CD4-positive, CD25-positive, alpha-beta regulatory T cell (primary cell): ENCODE measurements around the gene GLYR1. TPM values are rescaled to one million over a fixed set of nuclear protein-coding genes. Genes with fewer than 3 reads are reported as not detected.

Experiments
- ATAC-seq, 2 donors: fragments of 150-1000 bp; cut with Tn5 transposase; one replicate each; pipeline ENCODE4 v1.10.0; 2021; ENCODE audit warnings: low read depth in 2 of 2, moderate number of reproducible peaks in 2 of 2, moderate library complexity in 1 of 2
- DNase-seq, 3 donors: peaks; one replicate each; pipeline versions ENCODE4 v3.0.0 to v3.0.0-alpha.2; 2012 to 2022; ENCODE audit warnings: mixed read lengths in 1 of 3
- H3K27ac ChIP-seq: one replicate; pipeline ENCODE4 v1.7.0; 2013; ENCODE audit warnings: mild to moderate bottlenecking, low read length; ENCODE audit not compliant: insufficient read depth, poor library complexity, severe bottlenecking
- H3K27me3 ChIP-seq: one replicate; pipeline ENCODE4 v1.7.0; 2013; ENCODE audit warnings: low read length; ENCODE audit not compliant: control insufficient read depth, insufficient read depth
- H3K36me3 ChIP-seq: one replicate; pipeline ENCODE4 v1.7.0; 2013; ENCODE audit warnings: mild to moderate bottlenecking, low read length, moderate library complexity; ENCODE audit not compliant: control insufficient read depth, insufficient read depth
- H3K4me1 ChIP-seq: 2 replicates; pipeline ENCODE4 v1.7.0; 2013; ENCODE audit warnings: mild to moderate bottlenecking, low read length; ENCODE audit not compliant: insufficient read depth, control insufficient read depth, poor library complexity, severe bottlenecking
- H3K4me3 ChIP-seq: one replicate; pipeline ENCODE4 v1.7.0; 2013; ENCODE audit warnings: low read depth, mild to moderate bottlenecking, low read length, moderate library complexity
- H3K9me3 ChIP-seq, 2 experiments: 1 replicate in 1 of 2; 2 replicates in 1 of 2; pipeline ENCODE4 v1.7.0; 2013; ENCODE audit warnings: low read length in 2 of 2, mild to moderate bottlenecking in 1 of 2, moderate library complexity in 1 of 2; ENCODE audit not compliant: control insufficient read depth in 2 of 2
- H3K27ac Mint-ChIP-seq, 3 donors: one replicate each; pipeline ENCODE4 v1.8.0; 2020 to 2022; ENCODE audit warnings: mild to moderate bottlenecking in 3 of 3, mixed read lengths in 3 of 3, moderate library complexity in 2 of 3
- H3K27me3 Mint-ChIP-seq: one replicate; pipeline ENCODE4 v1.8.0; 2022; ENCODE audit warnings: mild to moderate bottlenecking, mixed read lengths
- H3K36me3 Mint-ChIP-seq: one replicate; pipeline ENCODE4 v1.8.0; 2020; ENCODE audit warnings: mixed read lengths
- H3K4me1 Mint-ChIP-seq, 4 donors: one replicate each; pipeline ENCODE4 v1.8.0; 2020 to 2022; ENCODE audit warnings: mixed read lengths in 4 of 4, mild to moderate bottlenecking in 1 of 4
- H3K4me3 Mint-ChIP-seq, 4 donors: one replicate each; pipeline ENCODE4 v1.8.0; 2020 to 2022; ENCODE audit warnings: mild to moderate bottlenecking in 4 of 4, mixed read lengths in 4 of 4, moderate library complexity in 3 of 4
- H3K9me3 Mint-ChIP-seq, 7 donors: one replicate each; pipeline ENCODE4 v1.8.0; 2020 to 2022; ENCODE audit warnings: mixed read lengths in 7 of 7, mild to moderate bottlenecking in 3 of 7, moderate library complexity in 2 of 7
- polyA plus RNA-seq, 4 donors: library from polyadenylated mRNA; unstranded; fragments of 300-500 nt; fragmentation: Illumina TruSeq; gene quantifications; one replicate each; pipeline ENCODE4 v1.2.3, GENCODE V29; 2021
- total RNA-seq: library from RNA; stranded (reverse); gene quantifications from one replicate; pipeline ENCODE4 v1.2.3, GENCODE V29; 2022

Gene GLYR1
- total and polyA plus RNA-seq, 5 donors from 2014 or later = 29.4 to 114 (median 35.7) TPM

GRCh38 chr16:4801962-4802658 lies 45.0 kb downstream of the GLYR1 start, which contains the start of gene ROGDI:
Gene ROGDI (minus strand): TSS chr16:4802633. CDS start chr16:4802571, 62 bp downstream.
- peak within 1 kb of the TSS; percentile 90 for H3K27ac ChIP-seq
- peak within 1 kb of the TSS; percentile 88 to 96 (median 92) for H3K4me3 Mint-ChIP-seq
- no peaks in the 10 kb centered on the region for H3K36me3 Mint-ChIP-seq
- no peaks in the 10 kb centered on the region for H3K9me3 Mint-ChIP-seq
- H3K27me3 Mint-ChIP-seq = no peaks in the 10 kb centered on the region
- peak; percentile 70 to 77 for ATAC-seq
- peaks cover 21% of the 10 kb centered on the region for H3K4me1 ChIP-seq
- no peaks in the 10 kb centered on the region for H3K9me3 ChIP-seq
- H3K27me3 ChIP-seq = no peaks in the 10 kb centered on the region
- peak; percentile 84 to 95 (median 88) for DNase-seq
- H3K4me1 Mint-ChIP-seq = peaks cover 0 to 26% (median 6%) of the 10 kb centered on the region in 4 donors
- H3K27ac Mint-ChIP-seq = peak within 1 kb of the TSS; percentile 85 to 93 (median 86)
- H3K36me3 ChIP-seq = peaks cover 14% of the 10 kb centered on the region
- peak within 1 kb of the TSS; percentile 64 for H3K4me3 ChIP-seq

GRCh38 chr16:4801051-4801961 lies 45.8 kb downstream of the GLYR1 start:
- peak overlapping the region; percentile 85 to 93 (median 86) for H3K27ac Mint-ChIP-seq
- ATAC-seq = no peak
- peaks cover 0 to 26% (median 6%) of the 10 kb centered on the region in 4 donors for H3K4me1 Mint-ChIP-seq
- H3K9me3 Mint-ChIP-seq = no peaks in the 10 kb centered on the region
- peaks cover 21% of the 10 kb centered on the region for H3K4me1 ChIP-seq
- peak overlapping the region; percentile 64 for H3K4me3 ChIP-seq
- H3K9me3 ChIP-seq = no peaks in the 10 kb centered on the region
- peaks cover 9% of the 10 kb centered on the region for H3K36me3 ChIP-seq
- peak overlapping the region; percentile 90 for H3K27ac ChIP-seq
- peak overlapping the region; percentile 88 to 96 (median 90) for H3K4me3 Mint-ChIP-seq
- H3K36me3 Mint-ChIP-seq = no peaks in the 10 kb centered on the region
- no peaks in the 10 kb centered on the region for H3K27me3 ChIP-seq
- DNase-seq = no peak
- no peaks in the 10 kb centered on the region for H3K27me3 Mint-ChIP-seq

- no peak for ATAC-seq
- Mint-ChIP-seq H3K36me3 (no peaks in the 10 kb centered on the region), H3K27me3 (no peaks in the 10 kb centered on the region), H3K27ac (peak overlapping the region; percentile 79 to 86 (median 86)), H3K9me3 (no peaks in the 10 kb centered on the region), H3K4me3 (peak overlapping the region in 3 of 4 donors; percentile 30 to 69 (median 69)), H3K4me1 (peaks cover 0 to 26% (median 6%) of the 10 kb centered on the region in 4 donors)
- H3K4me1 ChIP-seq = peaks cover 21% of the 10 kb centered on the region
- H3K9me3 ChIP-seq = no peaks in the 10 kb centered on the region
- H3K27ac ChIP-seq = no peak overlapping the region
- H3K4me3 ChIP-seq = no peak overlapping the region
- DNase-seq = peak in 1 of 3 donors; percentile 14
- H3K27me3 ChIP-seq = no peaks in the 10 kb centered on the region
- H3K36me3 ChIP-seq = peaks cover 6% of the 10 kb centered on the region
Measured at GRCh38 chr16:4800290-4801041, 46.6 kb downstream of the GLYR1 start.

- no peaks in the 10 kb centered on the region for H3K36me3 Mint-ChIP-seq
- peak overlapping the region in 1 of 3 donors; percentile 84 for H3K27ac Mint-ChIP-seq
- H3K27me3 Mint-ChIP-seq = no peaks in the 10 kb centered on the region
- Histone ChIP-seq H3K4me1 (peaks cover 21% of the 10 kb centered on the region), H3K27me3 (no peaks in the 10 kb centered on the region), H3K4me3 (no peak overlapping the region), H3K36me3 (peaks cover 3% of the 10 kb centered on the region), H3K9me3 (no peaks in the 10 kb centered on the region), H3K27ac (no peak overlapping the region)
- H3K9me3 Mint-ChIP-seq = no peaks in the 10 kb centered on the region
- no peak for ATAC-seq
- peak overlapping the region in 3 of 4 donors; percentile 12 to 21 (median 15) for H3K4me3 Mint-ChIP-seq
- DNase-seq = no peak
- H3K4me1 Mint-ChIP-seq = peaks cover 0 to 26% (median 6%) of the 10 kb centered on the region in 4 donors
Measured at GRCh38 chr16:4799171-4799855, 47.8 kb downstream of the GLYR1 start.

- H3K4me1 ChIP-seq = peaks cover 21% of the 10 kb centered on the region
- no peaks in the 10 kb centered on the region for H3K9me3 ChIP-seq
- H3K36me3 ChIP-seq = no peaks in the 10 kb centered on the region
- Mint-ChIP-seq H3K27me3 (no peaks in the 10 kb centered on the region), H3K9me3 (no peaks in the 10 kb centered on the region), H3K27ac (no peak overlapping the region), H3K36me3 (no peaks in the 10 kb centered on the region), H3K4me1 (peaks cover 0 to 20% (median 5%) of the 10 kb centered on the region in 4 donors), H3K4me3 (no peak overlapping the region)
- H3K27me3 ChIP-seq = no peaks in the 10 kb centered on the region
- H3K27ac ChIP-seq = no peak overlapping the region
- no peak overlapping the region for H3K4me3 ChIP-seq
- ATAC-seq (no peak), DNase-seq (no peak)
Measured at GRCh38 chr16:4798456-4798855, 48.6 kb downstream of the GLYR1 start.

- Mint-ChIP-seq H3K4me1 (peaks cover 0 to 15% (median 2%) of the 10 kb centered on the region in 4 donors), H3K27me3 (no peaks in the 10 kb centered on the region), H3K36me3 (no peaks in the 10 kb centered on the region), H3K27ac (no peak overlapping the region), H3K9me3 (no peaks in the 10 kb centered on the region), H3K4me3 (no peak overlapping the region)
- Histone ChIP-seq H3K36me3 (no peaks in the 10 kb centered on the region), H3K4me3 (no peak overlapping the region), H3K4me1 (peaks cover 15% of the 10 kb centered on the region), H3K27ac (no peak overlapping the region), H3K27me3 (no peaks in the 10 kb centered on the region), H3K9me3 (no peaks in the 10 kb centered on the region)
- ATAC-seq (no peak), DNase-seq (no peak)
Measured at GRCh38 chr16:4797805-4798252, 49.3 kb downstream of the GLYR1 start.
